ENCODE results near the gene EBNA1BP2. TPM values are rescaled to one million over a fixed set of nuclear protein-coding genes. Genes with fewer than 3 reads are reported as not detected.

EBNA1BP2 gene
- total RNA-seq, 1 donor from 2014 or later, result 119 TPM

- TF ChIP-seq CTCF (IDR thresholded peaks at IDR 0.05; ENCODE audit: insufficient read depth, low read length, poor library complexity, severe bottlenecking), result no peak
- Histone ChIP-seq H3K4me3 (ENCODE audit: low read depth, low read length) (no peak overlapping the region), H3K27me3 (ENCODE audit: control insufficient read depth, insufficient read depth, low read length) (no peaks in the 10 kb centered on the region), H3K36me3 (ENCODE audit: control insufficient read depth, insufficient read depth, low read length) (no peaks in the 10 kb centered on the region)
- no peak for DNase-seq (ENCODE audit: low read depth)
Observed at GRCh38 chr1:43135857-43136781, 36.0 kb downstream of the EBNA1BP2 start.

GRCh38 chr1:43134640-43135039 lies 37.5 kb downstream of the EBNA1BP2 start:
- Histone ChIP-seq H3K27me3 (ENCODE audit: control insufficient read depth, insufficient read depth, low read length) (no peaks in the 10 kb centered on the region), H3K36me3 (ENCODE audit: control insufficient read depth, insufficient read depth, low read length) (no peaks in the 10 kb centered on the region), H3K4me3 (ENCODE audit: low read depth, low read length) (no peak overlapping the region)
- TF ChIP-seq CTCF (IDR thresholded peaks at IDR 0.05; ENCODE audit: insufficient read depth, low read length, poor library complexity, severe bottlenecking), result no peak
- no peak for DNase-seq (ENCODE audit: low read depth)

GRCh38 chr1:43134068-43134467 lies 38.0 kb downstream of the EBNA1BP2 start:
- no peak for TF ChIP-seq CTCF (IDR thresholded peaks at IDR 0.05; ENCODE audit: insufficient read depth, low read length, poor library complexity, severe bottlenecking)

GRCh38 chr1:43129426-43129825 lies 42.7 kb downstream of the EBNA1BP2 start:
- DNase-seq (ENCODE audit: low read depth), result no peak
- Histone ChIP-seq H3K4me3 (ENCODE audit: low read depth, low read length) (no peak overlapping the region), H3K27me3 (ENCODE audit: control insufficient read depth, insufficient read depth, low read length) (no peaks in the 10 kb centered on the region), H3K36me3 (ENCODE audit: control insufficient read depth, insufficient read depth, low read length) (no peaks in the 10 kb centered on the region)
- no peak for TF ChIP-seq CTCF (IDR thresholded peaks at IDR 0.05; ENCODE audit: insufficient read depth, low read length, poor library complexity, severe bottlenecking)

More at GRCh38 chr1:43134068-43134467, 38.0 kb downstream of the EBNA1BP2 start:
- H3K4me3 ChIP-seq (ENCODE audit: low read depth, low read length), result no peak overlapping the region
- no peaks in the 10 kb centered on the region for H3K27me3 ChIP-seq (ENCODE audit: control insufficient read depth, insufficient read depth, low read length)
- DNase-seq (ENCODE audit: low read depth), result no peak
- H3K36me3 ChIP-seq (ENCODE audit: control insufficient read depth, insufficient read depth, low read length), result no peaks in the 10 kb centered on the region

GRCh38 chr1:43128816-43129215 lies 43.3 kb downstream of the EBNA1BP2 start:
- Histone ChIP-seq H3K27me3 (ENCODE audit: control insufficient read depth, insufficient read depth, low read length) (no peaks in the 10 kb centered on the region), H3K4me3 (ENCODE audit: low read depth, low read length) (no peak overlapping the region), H3K36me3 (ENCODE audit: control insufficient read depth, insufficient read depth, low read length) (no peaks in the 10 kb centered on the region)
- TF ChIP-seq CTCF (IDR thresholded peaks at IDR 0.05; ENCODE audit: insufficient read depth, low read length, poor library complexity, severe bottlenecking), result no peak
- DNase-seq (ENCODE audit: low read depth), result no peak
